ENCODE results near the gene ENO1.

ENO1 gene

DNA sequence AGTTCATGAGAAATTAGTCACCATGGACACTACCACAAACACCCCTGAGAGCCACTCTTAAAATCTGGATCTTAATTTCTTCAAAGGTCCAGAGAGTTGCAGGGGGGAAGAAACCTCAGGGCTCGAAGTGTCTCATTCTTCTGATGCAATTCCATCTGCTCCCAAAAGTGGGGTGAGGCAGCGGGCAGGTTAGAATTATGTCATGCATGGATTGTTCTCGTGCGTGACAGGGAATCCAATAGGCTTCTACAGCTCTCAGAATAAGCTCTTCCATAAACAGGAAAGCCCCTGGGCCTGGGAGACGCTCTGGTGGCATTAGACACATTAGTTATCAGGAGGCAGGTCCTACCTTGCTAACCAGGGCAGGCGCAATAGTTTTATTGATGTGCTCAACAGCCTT lies 8.4 kb downstream of the ENO1 start:
- DNase-seq, result no peak

DNA sequence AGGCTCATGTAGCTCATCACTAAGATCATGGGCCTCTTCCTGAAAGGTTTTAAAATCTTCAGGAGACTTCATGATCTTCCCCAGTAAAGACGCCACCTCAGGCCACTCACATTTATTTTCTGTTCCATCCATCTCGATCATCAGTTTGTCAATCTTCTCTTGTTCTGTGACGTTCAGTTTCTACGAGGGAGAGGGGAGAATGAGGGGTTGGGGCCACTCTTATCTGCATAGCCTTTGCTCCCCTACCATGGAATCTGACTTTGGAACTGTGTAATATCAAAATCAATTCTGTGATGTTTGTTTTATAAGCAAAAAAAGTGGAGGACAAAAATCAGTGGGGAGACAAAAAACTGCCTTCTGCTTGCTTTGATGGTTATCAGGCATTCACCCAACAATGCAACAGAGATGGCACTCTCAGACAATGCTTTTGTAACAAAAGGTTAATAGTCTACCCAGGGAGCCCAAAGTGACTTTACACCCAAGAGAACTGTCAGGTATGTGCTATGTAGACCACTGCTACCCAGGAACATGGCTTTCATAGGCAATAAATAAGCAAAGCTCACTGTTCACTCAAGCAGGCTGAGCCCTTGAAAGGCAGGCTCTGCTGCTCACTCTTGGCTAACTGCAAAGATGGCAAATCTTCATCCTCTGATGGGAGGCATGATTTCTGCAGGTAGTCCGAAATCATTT lies 10.5 kb downstream of the ENO1 start:
- DNase-seq, result no peak

DNA sequence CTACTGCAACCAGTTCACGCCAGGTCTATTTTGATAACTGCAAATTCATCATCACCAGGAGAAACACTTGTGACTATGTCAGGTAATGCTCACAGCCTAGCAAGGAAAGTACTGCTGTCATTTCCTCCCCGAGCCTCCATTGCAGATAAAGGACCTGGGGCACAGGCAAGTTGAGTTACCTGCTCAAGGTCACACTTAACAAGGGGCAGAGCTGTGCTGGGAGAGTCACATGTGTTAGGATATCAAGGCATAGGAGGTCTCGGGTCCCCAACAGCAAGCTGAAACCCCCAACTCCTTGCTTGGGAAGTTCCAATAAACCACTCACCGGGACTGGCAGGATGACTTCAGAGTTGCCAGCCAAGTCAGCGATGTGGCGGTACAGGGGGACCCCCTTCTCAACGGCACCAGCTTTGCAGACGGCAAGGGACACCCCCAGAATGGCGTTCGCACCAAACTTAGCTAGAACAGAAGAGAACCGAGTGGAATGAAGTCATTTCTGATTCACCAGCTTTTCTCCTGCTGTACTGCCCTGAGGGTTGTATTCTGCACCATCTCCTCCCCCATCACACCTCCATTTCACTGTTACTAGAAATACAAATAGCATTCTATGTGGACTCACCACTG lies 11.6 kb downstream of the ENO1 start:
- DNase-seq, result no peak

DNA sequence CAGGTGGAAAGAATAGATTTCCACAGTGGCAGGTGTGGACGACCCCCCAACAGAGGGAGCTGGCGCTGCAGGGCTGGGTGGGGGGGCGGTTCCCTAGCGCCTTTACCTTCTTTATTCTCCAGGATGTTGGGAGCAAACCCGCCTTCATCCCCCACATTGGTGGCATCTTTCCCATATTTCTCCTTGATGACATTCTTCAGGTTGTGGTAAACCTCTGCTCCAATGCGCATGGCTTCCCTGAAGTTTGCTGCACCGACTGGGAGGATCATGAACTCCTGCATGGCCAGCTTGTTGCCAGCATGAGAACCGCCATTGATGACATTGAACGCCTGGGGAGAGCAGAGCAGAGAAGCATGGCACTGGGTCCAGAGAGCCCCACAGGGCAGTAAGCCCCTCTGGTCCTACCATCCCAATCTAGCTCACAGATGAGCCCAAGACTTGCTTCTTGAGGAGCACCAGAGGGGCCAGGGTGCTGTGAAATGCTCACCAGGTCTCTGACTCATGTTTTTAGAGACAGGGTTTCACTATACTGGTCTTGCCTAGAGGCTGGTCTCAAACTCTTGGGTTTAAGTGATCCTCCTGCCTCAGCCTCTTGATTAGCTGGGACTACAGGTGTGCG lies 12.2 kb downstream of the ENO1 start:
- DNase-seq, result no peak

DNA sequence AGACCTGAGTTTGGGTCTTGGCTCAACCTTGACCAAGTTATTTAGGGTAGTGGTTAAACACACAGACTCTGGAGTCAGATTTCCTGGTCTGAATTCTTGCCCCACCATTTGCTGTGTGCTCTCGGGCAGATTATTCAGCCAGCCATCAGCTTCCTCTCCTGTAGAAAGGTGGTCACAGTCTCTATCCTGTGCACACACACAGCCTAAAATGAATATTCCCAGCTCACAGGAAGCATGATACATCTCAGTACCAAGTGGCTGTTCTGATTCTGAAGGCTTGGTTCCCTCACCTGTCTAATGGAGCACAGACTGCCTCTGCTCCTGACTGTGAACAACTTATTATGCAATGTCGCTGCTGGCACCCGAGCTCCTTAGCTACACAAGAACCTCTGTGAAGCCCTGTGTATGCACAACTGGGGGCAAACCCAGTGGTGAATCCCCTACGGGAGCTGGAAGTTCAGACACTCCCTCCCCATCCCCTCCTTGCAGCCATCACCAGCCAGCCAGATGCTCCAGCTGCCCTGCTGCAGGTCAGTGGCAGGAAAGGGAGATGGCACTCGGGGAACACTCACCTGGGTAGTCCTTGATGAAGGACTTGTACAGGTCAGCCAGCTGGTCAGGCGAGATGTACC lies 13.7 kb downstream of the ENO1 start:
- DNase-seq, result no peak

DNA sequence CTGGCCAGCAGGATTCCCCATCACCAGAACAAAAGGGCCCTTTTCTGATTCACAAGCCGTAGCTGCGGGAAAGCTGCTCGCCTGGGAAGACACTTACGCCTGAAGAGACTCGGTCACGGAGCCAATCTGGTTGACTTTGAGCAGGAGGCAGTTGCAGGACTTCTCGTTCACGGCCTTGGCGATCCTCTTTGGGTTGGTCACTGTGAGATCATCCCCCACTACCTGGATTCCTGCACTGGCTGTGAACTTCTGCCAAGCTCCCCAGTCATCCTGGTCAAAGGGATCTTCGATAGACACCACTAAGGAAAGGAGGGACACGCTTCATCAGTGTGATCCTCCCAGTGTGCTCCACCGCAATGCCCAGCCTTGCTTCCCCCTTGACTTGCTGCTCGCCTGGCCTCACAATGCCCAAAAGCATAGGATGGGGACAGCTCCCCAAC lies 14.7 kb downstream of the ENO1 start:
- DNase-seq, result no peak

DNA sequence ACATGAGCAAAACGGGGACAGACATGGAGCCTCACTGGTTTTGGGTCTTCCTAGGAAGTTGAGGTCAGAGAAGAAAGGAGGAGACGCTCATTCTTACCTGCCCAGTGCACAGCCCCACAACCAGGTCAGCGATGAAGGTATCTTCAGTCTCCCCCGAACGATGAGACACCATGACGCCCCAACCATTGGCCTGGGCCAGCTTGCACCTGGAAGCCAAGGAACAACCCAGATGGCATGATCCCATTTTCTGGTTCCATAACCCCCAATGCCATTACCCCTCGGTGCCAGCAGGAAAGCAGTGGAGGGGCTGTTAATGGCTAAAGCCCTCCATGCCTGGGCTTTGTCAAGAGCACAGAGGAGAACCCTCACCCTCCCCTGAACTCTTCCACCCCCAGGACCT lies 15.3 kb downstream of the ENO1 start:
- no peak for DNase-seq

DNA sequence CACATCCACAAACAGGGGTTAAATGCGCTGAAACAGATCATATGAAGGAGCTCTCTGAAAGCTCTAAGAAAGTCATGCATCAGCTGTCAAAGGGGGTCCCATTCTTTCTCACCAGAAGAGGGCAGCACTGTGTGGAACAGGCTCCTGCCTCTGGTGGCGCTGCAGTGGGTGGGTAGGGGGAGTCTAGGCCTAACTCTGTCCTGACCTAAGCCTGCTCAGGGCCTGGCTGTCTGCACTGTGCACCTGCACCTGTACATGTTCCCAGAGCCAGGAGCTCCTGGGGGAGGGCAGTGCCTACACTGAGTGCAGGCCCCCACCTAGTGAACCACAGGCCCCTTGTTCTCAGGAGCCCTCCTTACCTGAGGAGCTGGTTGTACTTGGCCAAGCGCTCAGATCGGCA lies 16.0 kb downstream of the ENO1 start:
- no peak for DNase-seq

DNA sequence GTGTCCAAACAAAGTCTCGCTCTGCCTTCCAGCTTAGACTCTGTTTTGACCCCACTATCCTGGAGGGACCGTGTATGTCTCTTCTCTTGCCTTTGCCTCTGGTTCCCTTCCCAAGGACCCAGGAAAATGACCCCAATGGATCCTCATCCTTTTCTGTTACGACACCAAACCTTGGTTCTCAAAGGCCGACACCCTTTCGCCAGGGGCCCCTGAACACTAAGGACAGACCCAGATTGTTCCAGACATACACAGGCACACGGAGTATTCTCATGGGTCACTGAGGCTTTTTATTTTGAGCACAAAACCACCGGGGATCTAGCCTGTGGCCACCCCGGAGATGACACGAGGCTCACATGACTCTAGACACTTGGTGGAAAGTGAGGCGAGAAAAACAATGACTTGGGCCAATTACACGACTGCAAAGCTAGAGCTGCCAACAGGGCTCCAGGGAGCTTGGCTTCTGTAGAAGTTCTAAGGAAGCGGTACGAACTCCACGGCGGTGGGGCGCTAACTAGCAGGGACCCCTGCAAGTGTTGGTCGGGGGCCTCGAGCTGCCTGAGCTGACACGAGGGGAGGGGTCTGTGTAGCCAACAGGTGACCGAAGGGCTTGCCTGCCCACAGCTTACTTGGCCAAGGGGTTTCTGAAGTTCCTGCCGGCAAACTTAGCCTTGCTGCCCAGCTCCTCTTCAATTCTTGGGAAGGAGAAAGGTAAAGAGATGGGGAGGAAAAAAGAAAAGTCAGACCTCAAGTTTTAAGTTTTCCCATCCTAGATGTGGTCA lies 17.6 kb downstream of the ENO1 start:
- no peak for DNase-seq

DNA sequence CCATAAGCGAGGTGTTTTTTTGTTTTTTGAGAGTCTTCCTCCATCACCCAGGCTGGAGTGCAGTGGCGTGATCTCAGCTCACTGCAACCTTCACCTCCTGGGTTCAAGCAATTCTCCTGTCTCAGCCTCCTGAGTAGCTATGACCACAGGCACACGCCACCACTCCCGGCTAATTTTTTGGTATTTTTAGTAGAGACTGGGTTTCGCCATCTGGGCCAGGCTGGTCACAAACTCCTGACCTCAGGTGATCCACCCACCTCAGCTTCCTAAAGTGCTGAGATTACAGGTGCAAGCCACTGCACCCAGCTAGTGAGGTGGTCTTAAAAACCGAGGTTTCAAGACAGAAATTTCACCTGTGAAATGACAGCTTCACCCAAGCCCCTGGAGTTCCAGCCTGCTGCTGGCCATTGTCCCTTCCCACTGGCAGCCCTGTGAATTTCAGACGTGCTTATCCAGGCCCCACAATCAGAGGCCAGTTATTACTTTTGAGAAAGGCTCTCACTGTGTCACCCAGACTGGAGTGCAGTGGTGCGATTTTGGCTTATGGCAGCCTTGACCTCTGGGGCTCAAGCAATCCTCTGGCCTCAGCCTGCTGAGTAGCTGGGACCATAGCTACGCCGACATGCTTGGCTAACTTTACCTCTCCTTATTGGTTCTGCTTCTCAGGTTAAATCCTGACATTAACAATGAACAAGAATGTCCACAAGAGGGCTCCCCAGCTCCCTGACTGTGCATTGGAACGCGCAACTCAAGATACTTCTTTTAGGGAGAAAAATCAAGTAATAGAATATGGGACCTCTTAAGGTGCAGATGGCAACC lies 19.4 kb downstream of the ENO1 start:
- peak; percentile 66 for DNase-seq

DNA sequence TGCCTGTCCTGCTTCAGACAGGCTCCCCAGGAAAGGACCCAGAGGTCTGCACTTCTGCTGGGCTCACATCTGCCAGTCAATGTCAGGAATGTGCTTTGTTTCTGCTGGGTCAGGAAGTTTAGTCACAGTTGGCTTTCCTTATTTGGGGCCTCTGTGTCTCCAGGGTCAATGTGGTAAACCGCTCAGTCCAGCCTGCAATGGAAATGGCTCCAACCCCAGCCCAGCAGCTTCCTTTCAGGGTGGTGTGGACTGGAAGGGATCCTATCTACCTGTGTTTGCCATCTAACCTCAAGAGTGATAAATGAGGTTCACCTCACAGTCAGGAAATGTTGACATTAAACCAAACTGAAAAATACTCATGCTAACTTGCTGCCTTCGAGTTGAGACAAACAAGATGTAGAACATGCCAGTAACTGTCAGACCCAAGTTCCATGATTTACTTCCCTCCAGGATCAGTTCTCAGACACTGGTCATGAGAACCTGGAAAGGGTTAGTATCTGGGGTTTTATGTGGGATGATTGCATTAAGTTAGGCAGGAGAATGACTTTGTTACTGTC lies 20.3 kb downstream of the ENO1 start:
- peak; percentile 91 for DNase-seq

DNA sequence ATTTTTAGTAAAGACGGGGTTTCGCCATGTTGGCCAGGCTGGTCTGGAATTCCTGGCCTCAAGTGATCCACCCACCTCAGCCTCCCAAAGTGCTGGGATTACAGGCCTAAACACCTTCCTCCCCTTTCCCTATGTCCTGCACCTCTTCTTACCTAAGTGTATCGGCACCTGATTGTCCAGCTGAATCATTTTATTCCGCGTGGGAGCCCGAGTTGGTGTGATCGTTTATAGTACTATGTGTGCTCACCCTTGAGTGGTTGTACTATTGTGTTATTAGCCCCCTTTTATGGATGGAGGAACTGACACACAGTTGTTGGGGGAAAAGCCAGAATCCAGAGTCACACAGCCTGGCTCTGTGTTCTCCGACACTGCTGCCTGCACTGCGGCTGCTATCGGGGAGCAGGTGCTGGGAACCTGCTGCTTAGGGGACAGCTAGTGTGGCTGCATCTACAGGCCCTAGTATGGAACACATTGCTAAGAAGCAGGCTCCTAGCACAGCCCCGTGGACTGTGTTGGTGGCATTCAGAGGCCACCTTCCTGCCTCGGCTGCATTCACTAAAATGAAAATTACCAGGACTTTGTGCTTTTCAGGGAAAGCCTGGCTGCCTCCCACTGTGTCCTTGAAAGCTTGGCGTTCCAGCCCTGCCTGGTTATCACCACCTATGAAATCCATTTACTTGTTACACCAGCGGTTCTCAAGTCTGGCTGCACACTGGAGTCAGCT lies 21.6 kb downstream of the ENO1 start:
- DNase-seq, result no peak

DNA sequence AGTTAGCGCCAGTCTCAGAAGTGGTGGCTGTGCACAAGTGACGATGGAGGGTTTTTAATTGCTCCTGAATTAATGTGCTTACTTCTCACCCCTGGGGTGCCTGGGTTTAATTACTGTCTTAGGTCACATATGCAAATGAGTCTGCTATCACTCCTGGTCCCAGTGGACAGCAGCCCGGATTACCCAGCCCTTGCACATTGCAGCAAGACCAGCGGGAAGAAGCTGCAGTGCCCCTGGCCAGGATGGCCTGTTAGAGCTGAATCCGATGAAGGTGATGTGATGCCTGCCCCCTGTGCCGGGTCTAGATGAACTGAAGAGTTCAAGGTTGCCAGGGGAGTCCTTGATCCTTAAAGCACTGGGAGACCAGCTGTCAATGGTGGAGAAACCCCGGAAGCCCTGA lies 24.2 kb downstream of the ENO1 start:
- DNase-seq, result no peak

DNA sequence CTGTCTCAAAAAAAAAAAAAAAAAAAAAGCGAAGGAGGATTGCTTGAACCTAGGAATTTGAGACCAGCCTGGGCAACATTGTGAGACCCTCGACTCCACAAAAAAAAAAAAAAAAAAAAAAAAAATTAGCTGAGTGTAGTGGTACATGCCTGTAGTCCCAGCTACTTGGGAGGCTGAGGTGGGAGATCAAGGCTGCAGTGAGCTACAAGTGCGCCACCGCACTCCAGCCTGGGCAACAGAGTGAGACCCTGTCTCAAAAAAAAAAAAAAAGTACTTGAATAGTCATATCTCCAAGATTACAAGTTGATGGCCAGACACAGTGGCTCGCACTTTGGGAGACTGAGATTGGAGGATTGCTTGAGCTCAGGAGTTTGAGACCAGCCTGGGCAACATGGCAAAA lies 27.4 kb downstream of the ENO1 start:
- no peak for DNase-seq

DNA sequence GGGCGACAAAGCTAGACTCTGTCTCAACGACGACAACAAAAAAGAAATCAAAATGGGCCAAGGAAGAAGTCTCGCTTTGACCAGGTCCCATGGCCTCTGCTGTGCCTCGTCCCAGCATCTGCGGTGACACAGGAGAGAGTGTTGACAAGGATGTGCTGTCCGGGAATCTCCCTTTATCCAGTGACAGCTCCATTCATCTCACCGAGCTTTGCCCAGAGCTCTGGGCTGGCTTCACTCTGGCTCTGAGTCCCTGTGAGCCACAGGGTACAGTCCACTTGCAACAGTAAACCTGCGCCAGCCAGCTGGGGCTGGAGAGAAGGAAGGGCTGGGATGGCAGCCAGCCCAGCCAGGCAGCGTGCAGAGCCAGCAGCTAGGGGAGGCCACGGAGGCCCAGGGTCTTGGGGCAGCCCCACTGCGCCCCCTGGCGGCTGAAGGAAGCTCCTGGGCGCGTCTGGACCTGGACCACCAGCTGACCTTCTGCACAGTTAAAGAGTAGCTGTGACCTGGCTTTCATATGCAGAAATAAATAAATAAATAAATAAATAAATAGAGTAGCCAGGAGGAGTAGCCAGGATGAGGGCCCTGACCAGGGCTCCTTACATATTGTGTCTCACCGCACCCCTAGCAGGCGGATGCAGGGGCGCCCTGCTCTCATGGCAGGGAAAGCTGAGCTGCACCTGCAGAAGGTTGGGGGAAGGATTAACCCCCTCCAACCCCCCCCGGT lies 29.7 kb downstream of the ENO1 start:
- peak; percentile 89 for DNase-seq

DNA sequence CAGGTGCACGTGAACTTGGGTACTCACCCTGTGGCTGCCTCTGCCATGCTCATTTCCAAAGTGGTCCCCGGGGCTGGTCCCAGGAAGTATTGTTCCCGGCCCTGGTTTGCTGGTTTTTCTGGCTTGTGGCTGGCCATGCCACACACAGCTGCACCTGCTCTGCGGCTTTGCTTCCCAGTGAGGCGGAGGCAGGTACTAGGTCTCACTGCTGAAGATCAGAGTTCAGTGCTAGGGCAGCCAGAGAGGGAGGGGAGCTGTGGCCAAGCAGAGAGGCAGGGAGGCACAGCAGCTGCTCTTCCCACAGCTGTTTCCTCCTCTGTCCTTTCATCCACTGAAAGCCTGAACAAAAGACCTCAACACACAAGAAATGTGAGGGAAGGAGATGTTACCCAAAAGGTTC lies 30.5 kb downstream of the ENO1 start:
- DNase-seq, result no peak

DNA sequence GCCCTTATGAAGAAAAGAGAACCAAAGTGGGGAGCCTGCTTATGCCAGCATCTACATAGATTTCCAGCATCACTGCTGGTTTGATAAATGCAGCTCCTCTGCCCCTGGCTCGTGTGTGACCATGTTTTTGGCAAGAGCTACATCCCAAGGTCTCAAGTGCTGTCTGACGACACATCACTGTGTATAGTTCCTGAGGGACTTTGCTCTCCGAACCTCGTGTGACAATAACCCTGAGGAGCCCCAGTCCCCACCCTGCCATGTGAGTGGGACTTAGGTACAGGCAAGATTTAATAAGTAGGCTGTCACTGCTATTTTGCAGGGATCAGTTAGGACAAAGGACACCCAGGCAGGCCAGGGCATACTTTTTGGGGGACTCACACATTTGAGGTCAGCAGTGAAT lies 32.2 kb downstream of the ENO1 start:
- DNase-seq, result no peak

DNA sequence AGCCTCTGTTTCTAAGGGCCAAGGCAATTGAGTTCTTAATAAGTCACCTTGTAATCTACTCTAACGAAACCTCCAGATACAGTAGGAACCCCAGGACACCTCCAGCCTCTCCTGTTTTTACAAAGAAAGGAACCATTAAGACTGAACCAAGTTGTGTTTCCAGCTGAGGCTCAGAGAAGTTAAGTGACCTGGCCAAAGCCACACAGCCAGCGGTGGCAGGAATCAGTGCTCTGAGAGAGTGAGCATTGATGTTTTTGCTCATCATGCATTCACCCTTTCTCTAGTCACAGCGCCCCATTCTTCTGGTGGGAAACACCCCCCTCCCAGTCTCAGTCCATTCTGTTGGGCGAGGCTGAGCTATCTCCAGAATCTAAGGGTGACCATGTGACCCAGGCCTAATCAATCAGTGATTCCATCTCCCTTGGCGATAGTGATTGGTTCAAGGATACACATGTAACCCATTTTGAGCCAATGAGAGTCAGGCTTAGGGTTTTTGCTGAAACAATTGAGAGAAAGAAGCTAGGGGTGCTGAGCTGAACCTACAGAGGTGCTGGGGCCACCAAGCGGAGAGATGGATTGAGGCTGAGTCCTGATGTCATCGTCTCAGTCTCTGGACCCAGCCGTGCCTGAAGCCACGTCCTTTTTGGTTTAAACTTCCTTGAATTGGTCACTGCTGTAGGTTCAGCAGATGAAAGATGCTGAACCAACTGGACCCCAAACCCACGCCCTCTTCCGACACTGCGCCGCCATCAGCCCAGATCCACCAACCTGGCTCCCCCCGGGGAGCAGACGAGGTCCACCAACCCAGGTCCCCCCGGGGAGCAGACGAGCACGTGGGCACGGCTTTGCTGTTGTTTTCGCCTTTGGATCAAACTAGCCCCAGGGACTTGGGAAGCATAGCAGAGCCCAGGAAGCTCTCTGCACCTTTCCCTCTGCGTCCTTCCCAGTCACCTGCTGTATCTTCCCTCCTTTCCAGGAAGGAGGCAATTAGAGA lies 33.1 kb downstream of the ENO1 start:
- no peak for DNase-seq

DNA sequence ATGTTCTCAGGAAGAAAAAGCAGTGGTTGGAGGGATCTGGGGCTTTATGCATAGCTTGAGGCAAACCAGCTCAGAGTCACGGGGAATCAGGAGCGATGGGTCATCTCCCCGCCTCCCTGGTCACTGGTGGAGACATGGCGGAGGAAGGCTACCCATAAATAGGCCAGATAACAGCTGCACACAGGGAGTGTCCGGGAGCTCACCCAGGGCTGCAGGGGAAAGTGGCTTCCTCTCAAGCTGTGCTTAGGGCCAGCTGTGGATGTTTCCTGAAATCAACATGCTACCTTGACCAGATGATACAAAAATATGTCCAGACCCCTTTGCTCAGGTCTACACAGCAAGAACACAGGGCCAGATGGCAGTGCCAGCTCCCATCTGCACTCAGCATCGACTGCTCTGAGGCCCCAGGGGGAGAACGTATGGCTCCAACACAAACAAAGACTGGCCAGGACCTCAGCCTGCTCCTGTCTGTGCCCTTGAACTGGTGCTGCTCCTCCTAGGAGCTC lies 33.9 kb downstream of the ENO1 start:
- DNase-seq, result no peak
